K562 (cell line): ENCODE measurements around the gene ARL11. TPM values are rescaled to one million over a fixed set of nuclear protein-coding genes. Genes with fewer than 3 reads are reported as not detected.
A peak's percentile ranks its signal among the peaks of the same experiment; 100 is the strongest.

Experiments
- ATAC-seq: fragments of 200-7000 bp; cut with Tn5 transposase; 3 replicates; pipeline ENCODE4 v1.9.1; 2020; ENCODE audit warnings: moderate library complexity
- BruUV-seq: library from RNA; stranded (reverse); fragments of 400-500 nt; replicated peaks from 2 replicates; lab custom pipeline; 2021; lab: Mats Ljungman, UMichigan
- CTCF ChIA-PET: fragments of 300-600 bp; formaldehyde crosslinking; extraction: SDS; loops from one replicate; lab custom pipeline; 2021; ENCODE audit warnings: low intra/inter-chr PET ratio; lab: Yijun Ruan, JAX
- POLR2A ChIA-PET: fragments of 300-600, 350-650 bp; sonication (Branson Sonifier 250); formaldehyde crosslinking; extraction: SDS; loops from one replicate; lab custom pipeline; 2021; ENCODE audit warnings: antibody characterized with exemption, inconsistent platforms; lab: Yijun Ruan, JAX
- DNase-seq, 4 experiments: peaks; one replicate each; pipeline versions ENCODE4 v3.0.0 to v3.0.0-alpha.2; 2011 to 2018; ENCODE audit warnings: low spot score in 3 of 4, mixed read lengths in 3 of 4; ENCODE audit errors: extremely low read depth in 1 of 4
- FAIRE-seq: peaks from 2 replicates; lab custom pipeline; 2011; peaks lifted over from hg19 to GRCh38; lab: Jason Lieb, UNC
- H2AFZ ChIP-seq: 2 replicates; pipeline ENCODE4 v1.6.0; 2011; ENCODE audit warnings: low read depth, low read length, control low read depth, inconsistent platforms
- H3K27ac ChIP-seq: fragments of 200-600 bp; 3 replicates; pipeline ENCODE4 v1.8.0; 2011; ENCODE audit warnings: low read depth, mild to moderate bottlenecking, control low read depth, inconsistent platforms, low read length, moderate library complexity, mixed read lengths; ENCODE audit errors: extremely low read depth
- H3K27me3 ChIP-seq, 2 experiments: fragments of 300-600 bp in 1 of 2; 2 replicates in 1 of 2; 3 replicates in 1 of 2; pipeline versions ENCODE4 v1.6.0 to v1.8.0; 2011; ENCODE audit warnings: inconsistent platforms in 2 of 2, low read length in 2 of 2, mild to moderate bottlenecking in 1 of 2, mixed read lengths in 1 of 2, moderate library complexity in 1 of 2; ENCODE audit not compliant: control insufficient read depth in 2 of 2, insufficient read depth in 2 of 2
- H3K36me3 ChIP-seq: fragments of 300-600 bp; 3 replicates; pipeline ENCODE4 v1.8.0; 2011; ENCODE audit warnings: mild to moderate bottlenecking, low read length, inconsistent platforms; ENCODE audit not compliant: control insufficient read depth, insufficient read depth
- H3K4me1 ChIP-seq, 2 experiments: fragments of 200-600 bp in 1 of 2; replicated peaks in 1 of 2; 2 replicates in 1 of 2; 3 replicates in 1 of 2; pipeline versions ENCODE4 v1.5.1 to v1.8.0; 2011; ENCODE audit warnings: inconsistent platforms in 2 of 2, low read length in 2 of 2, mild to moderate bottlenecking in 1 of 2, mixed read lengths in 1 of 2, moderate library complexity in 1 of 2; ENCODE audit not compliant: control insufficient read depth in 2 of 2, insufficient read depth in 2 of 2
- H3K4me2 ChIP-seq: 2 replicates; pipeline ENCODE4 v1.6.1; 2011; ENCODE audit warnings: low read length, control low read depth, inconsistent platforms, mixed read lengths; ENCODE audit not compliant: insufficient read depth
- H3K4me3 ChIP-seq: fragments of 200-600 bp; sonication (generic), shearing (Covaris generic); 2 replicates; pipeline ENCODE4 v1.5.1; 2016; ENCODE audit warnings: control low read depth, inconsistent platforms
- H3K79me2 ChIP-seq: fragments of 200-600 bp; 3 replicates; pipeline ENCODE4 v1.8.0; 2011; ENCODE audit warnings: low read length, inconsistent platforms; ENCODE audit not compliant: control insufficient read depth, insufficient read depth
- H3K9ac ChIP-seq, 2 experiments: 2 replicates each; pipeline versions ENCODE4 v1.6.0 to v1.6.1; 2011; ENCODE audit warnings: low read depth in 2 of 2, low read length in 2 of 2, control low read depth in 1 of 2, inconsistent platforms in 1 of 2, mild to moderate bottlenecking in 1 of 2, mixed read lengths in 1 of 2; ENCODE audit not compliant: insufficient read depth in 1 of 2
- H3K9me1 ChIP-seq: one replicate; pipeline ENCODE4 v1.6.0; 2011; ENCODE audit warnings: inconsistent platforms, mild to moderate bottlenecking, low read length, moderate library complexity; ENCODE audit not compliant: control insufficient read depth, insufficient read depth
- H3K9me3 ChIP-seq: replicated peaks from 2 replicates; pipeline ENCODE4 v1.5.1; 2011; ENCODE audit warnings: low read depth, low read length, inconsistent platforms; ENCODE audit not compliant: control insufficient read depth, insufficient read depth
- H4K20me1 ChIP-seq: replicated peaks from 2 replicates; pipeline ENCODE4 v1.6.1; 2011; ENCODE audit warnings: low read length, inconsistent platforms, mixed read lengths; ENCODE audit not compliant: control insufficient read depth, insufficient read depth
- POLR2G ChIP-seq: fragments of 200-400 bp; formaldehyde crosslinking; IDR thresholded peaks from 2 replicates; pipeline ENCODE4 v1.6.1; 2017; ENCODE audit warnings: low read depth, mild to moderate bottlenecking, antibody characterized with exemption, low read length, moderate library complexity
- WGBS: fragments of 100-300 bp; shearing (Covaris generic); methylation state at CpG from one replicate; pipeline ENCODE4 v1.1.6; 2016; ENCODE audit warnings: low coverage, mixed read lengths; ENCODE audit not compliant: insufficient coverage; ENCODE audit errors: missing lambda C conversion rate; 5-methylcytosine and 5-hydroxymethylcytosine counted together
- in situ Hi-C: fragments of 300-500 bp; cut with MboI; formaldehyde crosslinking; loops from 4 replicates; pipeline ENCODE4 v1.15.0; 2018; ENCODE audit warnings: inconsistent platforms, mixed read lengths
- intact Hi-C: fragments of 100-400 bp; cut with micrococcal nuclease; formaldehyde crosslinking; loops from 2 replicates; pipeline ENCODE4 v1.14.2; 2022
- polyA plus RNA-seq, 8 experiments: library from polyadenylated mRNA; depleted of rRNA in 4 of 8; stranded (reverse) in 5 of 8; unstranded in 3 of 8; fragments of >200 nt; fragmentation: Nextera tagmentation in 2 of 8; fragmentation: Illumina TruSeq in 1 of 8; extraction: Ambion mirVana in 2 of 8; extraction: Trizol in 1 of 8; gene quantifications; 2 replicates each; pipeline versions ENCODE4 v1.2.1 to v1.2.3, GENCODE V29; 2011 to 2014; ENCODE audit warnings: inconsistent platforms in 1 of 8, missing spikeins in 1 of 8
- total RNA-seq, 7 experiments: library from RNA; depleted of rRNA in 6 of 7; stranded (reverse); fragments of >200 nt in 6 of 7; fragmentation: Illumina TruSeq in 2 of 7; extraction: Trizol in 2 of 7; gene quantifications; 2 replicates each; pipeline versions ENCODE4 v1.2.1 to v1.2.3, GENCODE V29; 2011 to 2021; ENCODE audit warnings: low replicate concordance in 1 of 7
- TF ChIP-seq, protein P1 (sequence below): fragments of 200-600 bp; sonication (generic); IDR thresholded peaks from one replicate; pipeline ENCODE4 v1.6.1; 2012; ENCODE audit warnings: mild to moderate bottlenecking, low read depth, low read length, inconsistent platforms
- TF ChIP-seq, protein P2 (sequence below), 3 experiments: IDR thresholded peaks in 2 of 3; conservative IDR thresholded peaks in 1 of 3; 2 replicates each; pipeline ENCODE4 v1.5.1; 2011 to 2012; ENCODE audit warnings: low read length in 3 of 3, mild to moderate bottlenecking in 3 of 3, control low read depth in 2 of 3, improper control_type of control experiment in 1 of 3, inconsistent platforms in 1 of 3, low read depth in 1 of 3, mixed read lengths in 1 of 3, moderate library complexity in 1 of 3; ENCODE audit not compliant: insufficient read depth in 2 of 3
- TF ChIP-seq, protein P3 (sequence below): fragments of 450-650 bp; IDR thresholded peaks from 2 replicates; pipeline ENCODE4 v1.6.1; 2017; ENCODE audit warnings: mild to moderate bottlenecking, moderate library complexity

ARL11 gene
- total and polyA plus RNA-seq, 9 of the 15 experiments (the other 6 are each of a cell fraction or from before 2014, with no cell fraction given) = 0.18 to 0.87 (median 0.45) TPM

DNA sequence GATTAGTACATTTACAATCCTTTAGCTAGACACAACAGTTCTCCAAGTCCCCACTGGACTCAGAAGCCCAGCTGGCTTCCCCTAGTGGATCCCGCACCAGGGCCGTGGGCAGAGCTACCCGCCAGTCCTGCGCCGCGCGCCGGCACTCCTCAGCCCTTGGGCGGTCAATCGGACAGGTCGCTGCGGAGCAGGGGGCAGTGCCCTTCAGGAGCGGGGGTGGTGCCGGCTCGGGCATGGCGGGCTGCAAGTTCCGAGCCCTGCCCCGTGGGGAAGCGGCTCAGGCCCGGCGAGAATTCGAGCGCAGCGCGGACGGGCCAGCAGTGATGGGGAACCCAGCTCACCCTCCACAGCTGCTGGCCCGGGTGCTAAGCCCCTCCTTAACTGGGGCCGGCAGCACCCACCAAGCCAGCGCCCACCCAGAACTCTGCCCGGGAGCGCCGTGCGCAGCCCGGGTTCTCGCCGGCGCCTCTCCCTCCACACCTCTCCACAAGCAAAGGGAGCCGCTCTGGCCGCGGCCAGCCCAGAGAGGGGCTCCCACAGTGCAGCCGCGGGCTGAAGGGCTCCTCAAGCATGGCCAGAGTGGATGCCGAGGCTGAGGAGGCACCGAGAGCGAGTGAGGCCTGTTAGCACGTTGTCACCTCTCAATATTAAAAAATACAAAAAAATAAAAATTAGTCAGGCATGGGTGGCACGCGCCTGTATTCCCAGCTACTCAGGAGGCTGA, 50.0 kb downstream of the ARL11 start:
- TF ChIP-seq, protein P1, sequence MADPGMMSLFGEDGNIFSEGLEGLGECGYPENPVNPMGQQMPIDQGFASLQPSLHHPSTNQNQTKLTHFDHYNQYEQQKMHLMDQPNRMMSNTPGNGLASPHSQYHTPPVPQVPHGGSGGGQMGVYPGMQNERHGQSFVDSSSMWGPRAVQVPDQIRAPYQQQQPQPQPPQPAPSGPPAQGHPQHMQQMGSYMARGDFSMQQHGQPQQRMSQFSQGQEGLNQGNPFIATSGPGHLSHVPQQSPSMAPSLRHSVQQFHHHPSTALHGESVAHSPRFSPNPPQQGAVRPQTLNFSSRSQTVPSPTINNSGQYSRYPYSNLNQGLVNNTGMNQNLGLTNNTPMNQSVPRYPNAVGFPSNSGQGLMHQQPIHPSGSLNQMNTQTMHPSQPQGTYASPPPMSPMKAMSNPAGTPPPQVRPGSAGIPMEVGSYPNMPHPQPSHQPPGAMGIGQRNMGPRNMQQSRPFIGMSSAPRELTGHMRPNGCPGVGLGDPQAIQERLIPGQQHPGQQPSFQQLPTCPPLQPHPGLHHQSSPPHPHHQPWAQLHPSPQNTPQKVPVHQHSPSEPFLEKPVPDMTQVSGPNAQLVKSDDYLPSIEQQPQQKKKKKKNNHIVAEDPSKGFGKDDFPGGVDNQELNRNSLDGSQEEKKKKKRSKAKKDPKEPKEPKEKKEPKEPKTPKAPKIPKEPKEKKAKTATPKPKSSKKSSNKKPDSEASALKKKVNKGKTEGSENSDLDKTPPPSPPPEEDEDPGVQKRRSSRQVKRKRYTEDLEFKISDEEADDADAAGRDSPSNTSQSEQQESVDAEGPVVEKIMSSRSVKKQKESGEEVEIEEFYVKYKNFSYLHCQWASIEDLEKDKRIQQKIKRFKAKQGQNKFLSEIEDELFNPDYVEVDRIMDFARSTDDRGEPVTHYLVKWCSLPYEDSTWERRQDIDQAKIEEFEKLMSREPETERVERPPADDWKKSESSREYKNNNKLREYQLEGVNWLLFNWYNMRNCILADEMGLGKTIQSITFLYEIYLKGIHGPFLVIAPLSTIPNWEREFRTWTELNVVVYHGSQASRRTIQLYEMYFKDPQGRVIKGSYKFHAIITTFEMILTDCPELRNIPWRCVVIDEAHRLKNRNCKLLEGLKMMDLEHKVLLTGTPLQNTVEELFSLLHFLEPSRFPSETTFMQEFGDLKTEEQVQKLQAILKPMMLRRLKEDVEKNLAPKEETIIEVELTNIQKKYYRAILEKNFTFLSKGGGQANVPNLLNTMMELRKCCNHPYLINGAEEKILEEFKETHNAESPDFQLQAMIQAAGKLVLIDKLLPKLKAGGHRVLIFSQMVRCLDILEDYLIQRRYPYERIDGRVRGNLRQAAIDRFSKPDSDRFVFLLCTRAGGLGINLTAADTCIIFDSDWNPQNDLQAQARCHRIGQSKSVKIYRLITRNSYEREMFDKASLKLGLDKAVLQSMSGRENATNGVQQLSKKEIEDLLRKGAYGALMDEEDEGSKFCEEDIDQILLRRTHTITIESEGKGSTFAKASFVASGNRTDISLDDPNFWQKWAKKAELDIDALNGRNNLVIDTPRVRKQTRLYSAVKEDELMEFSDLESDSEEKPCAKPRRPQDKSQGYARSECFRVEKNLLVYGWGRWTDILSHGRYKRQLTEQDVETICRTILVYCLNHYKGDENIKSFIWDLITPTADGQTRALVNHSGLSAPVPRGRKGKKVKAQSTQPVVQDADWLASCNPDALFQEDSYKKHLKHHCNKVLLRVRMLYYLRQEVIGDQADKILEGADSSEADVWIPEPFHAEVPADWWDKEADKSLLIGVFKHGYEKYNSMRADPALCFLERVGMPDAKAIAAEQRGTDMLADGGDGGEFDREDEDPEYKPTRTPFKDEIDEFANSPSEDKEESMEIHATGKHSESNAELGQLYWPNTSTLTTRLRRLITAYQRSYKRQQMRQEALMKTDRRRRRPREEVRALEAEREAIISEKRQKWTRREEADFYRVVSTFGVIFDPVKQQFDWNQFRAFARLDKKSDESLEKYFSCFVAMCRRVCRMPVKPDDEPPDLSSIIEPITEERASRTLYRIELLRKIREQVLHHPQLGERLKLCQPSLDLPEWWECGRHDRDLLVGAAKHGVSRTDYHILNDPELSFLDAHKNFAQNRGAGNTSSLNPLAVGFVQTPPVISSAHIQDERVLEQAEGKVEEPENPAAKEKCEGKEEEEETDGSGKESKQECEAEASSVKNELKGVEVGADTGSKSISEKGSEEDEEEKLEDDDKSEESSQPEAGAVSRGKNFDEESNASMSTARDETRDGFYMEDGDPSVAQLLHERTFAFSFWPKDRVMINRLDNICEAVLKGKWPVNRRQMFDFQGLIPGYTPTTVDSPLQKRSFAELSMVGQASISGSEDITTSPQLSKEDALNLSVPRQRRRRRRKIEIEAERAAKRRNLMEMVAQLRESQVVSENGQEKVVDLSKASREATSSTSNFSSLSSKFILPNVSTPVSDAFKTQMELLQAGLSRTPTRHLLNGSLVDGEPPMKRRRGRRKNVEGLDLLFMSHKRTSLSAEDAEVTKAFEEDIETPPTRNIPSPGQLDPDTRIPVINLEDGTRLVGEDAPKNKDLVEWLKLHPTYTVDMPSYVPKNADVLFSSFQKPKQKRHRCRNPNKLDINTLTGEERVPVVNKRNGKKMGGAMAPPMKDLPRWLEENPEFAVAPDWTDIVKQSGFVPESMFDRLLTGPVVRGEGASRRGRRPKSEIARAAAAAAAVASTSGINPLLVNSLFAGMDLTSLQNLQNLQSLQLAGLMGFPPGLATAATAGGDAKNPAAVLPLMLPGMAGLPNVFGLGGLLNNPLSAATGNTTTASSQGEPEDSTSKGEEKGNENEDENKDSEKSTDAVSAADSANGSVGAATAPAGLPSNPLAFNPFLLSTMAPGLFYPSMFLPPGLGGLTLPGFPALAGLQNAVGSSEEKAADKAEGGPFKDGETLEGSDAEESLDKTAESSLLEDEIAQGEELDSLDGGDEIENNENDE = no peak
- 0 out of 2 replicates have a peak, but pooled peaks have one; percentile 18 for TF ChIP-seq POLR2G
- TF ChIP-seq, protein P2, sequence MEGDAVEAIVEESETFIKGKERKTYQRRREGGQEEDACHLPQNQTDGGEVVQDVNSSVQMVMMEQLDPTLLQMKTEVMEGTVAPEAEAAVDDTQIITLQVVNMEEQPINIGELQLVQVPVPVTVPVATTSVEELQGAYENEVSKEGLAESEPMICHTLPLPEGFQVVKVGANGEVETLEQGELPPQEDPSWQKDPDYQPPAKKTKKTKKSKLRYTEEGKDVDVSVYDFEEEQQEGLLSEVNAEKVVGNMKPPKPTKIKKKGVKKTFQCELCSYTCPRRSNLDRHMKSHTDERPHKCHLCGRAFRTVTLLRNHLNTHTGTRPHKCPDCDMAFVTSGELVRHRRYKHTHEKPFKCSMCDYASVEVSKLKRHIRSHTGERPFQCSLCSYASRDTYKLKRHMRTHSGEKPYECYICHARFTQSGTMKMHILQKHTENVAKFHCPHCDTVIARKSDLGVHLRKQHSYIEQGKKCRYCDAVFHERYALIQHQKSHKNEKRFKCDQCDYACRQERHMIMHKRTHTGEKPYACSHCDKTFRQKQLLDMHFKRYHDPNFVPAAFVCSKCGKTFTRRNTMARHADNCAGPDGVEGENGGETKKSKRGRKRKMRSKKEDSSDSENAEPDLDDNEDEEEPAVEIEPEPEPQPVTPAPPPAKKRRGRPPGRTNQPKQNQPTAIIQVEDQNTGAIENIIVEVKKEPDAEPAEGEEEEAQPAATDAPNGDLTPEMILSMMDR (IDR thresholded peaks at IDR 0.05 in 2 of 3, conservative IDR thresholded peaks at IDR 0.05 in 1 of 3; ENCODE audit: insufficient read depth in 2 of 3, low read depth in 1 of 3, low read length in 3 of 3) = no peak
- TF ChIP-seq, protein P3, sequence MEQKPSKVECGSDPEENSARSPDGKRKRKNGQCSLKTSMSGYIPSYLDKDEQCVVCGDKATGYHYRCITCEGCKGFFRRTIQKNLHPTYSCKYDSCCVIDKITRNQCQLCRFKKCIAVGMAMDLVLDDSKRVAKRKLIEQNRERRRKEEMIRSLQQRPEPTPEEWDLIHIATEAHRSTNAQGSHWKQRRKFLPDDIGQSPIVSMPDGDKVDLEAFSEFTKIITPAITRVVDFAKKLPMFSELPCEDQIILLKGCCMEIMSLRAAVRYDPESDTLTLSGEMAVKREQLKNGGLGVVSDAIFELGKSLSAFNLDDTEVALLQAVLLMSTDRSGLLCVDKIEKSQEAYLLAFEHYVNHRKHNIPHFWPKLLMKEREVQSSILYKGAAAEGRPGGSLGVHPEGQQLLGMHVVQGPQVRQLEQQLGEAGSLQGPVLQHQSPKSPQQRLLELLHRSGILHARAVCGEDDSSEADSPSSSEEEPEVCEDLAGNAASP = no peak
- TF ChIP-seq, all 486 proteins: peak for 1
- peaks cover 25% of the 10 kb centered on the region; the same call in 1 of the 3 replicates for H3K36me3 ChIP-seq
- intact Hi-C loops (no loop called here), in situ Hi-C loops (no loop called here)
- no peak overlapping the region for H3K27ac ChIP-seq
- H3K4me3 ChIP-seq = no peak overlapping the region
- WGBS = 85% methylated on average over 4 of the region's 48 CpGs
- no TSS peak for BruUV-seq
- ATAC-seq = no peak
- H4K20me1 ChIP-seq = no peaks in the 10 kb centered on the region
- no peaks in the 10 kb centered on the region for H3K9me1 ChIP-seq
- no peaks in the 10 kb centered on the region for H3K4me1 ChIP-seq
- no peaks in the 10 kb centered on the region for H3K27me3 ChIP-seq
- no peak overlapping the region for H3K4me2 ChIP-seq
- no peaks in the 10 kb centered on the region for H3K9me3 ChIP-seq
- H3K9ac ChIP-seq = no peak overlapping the region
- no peak for DNase-seq
- FAIRE-seq = no peak
- ChIA-PET POLR2A (interaction anchor here (0.6 to 0.9 kb wide), 2 partner anchors 13 to 115 kb away, joined by 3 to 4 read pairs; partner anchors contain the start of gene EBPL), CTCF (no interaction called here)
- H3K79me2 ChIP-seq = peaks cover 20% of the 10 kb centered on the region
- H2AFZ ChIP-seq = no peak overlapping the region
